ENCODE data around the gene ZNF518A. TPM values are rescaled to one million over a fixed set of nuclear protein-coding genes. Genes with fewer than 3 reads are reported as not detected.

Gene ZNF518A
- total and polyA plus RNA-seq, 10 of the 15 experiments (the other 5 are each of a cell fraction or from before 2014, with no cell fraction given): 3.7 to 24.4 (median 15.4) TPM

- Histone ChIP-seq H3K36me3 (ENCODE audit: control insufficient read depth in 2 of 2, insufficient read depth in 2 of 2, low read length in 1 of 2) (no peaks in the 10 kb centered on the region), H2AFZ (ENCODE audit: control insufficient read depth, low read depth, low read length) (peak overlapping the region; percentile 92), H3K79me2 (ENCODE audit: control insufficient read depth, insufficient read depth, low read length) (no peaks in the 10 kb centered on the region), H3K27ac (ENCODE audit: control insufficient read depth, insufficient read depth) (peak overlapping the region; percentile 95), H4K20me1 (ENCODE audit: control insufficient read depth, insufficient read depth) (no peaks in the 10 kb centered on the region), H3K9me3 (replicated peaks; ENCODE audit: control insufficient read depth, insufficient read depth, low read length) (no peaks in the 10 kb centered on the region; the same call in 2 of the 3 replicates), H3K4me3 (peak overlapping the region; percentile 79), H3K9ac (ENCODE audit: control insufficient read depth, insufficient read depth, low read length) (peak overlapping the region; percentile 86), H3K27me3 (replicated peaks in 1 of 2; ENCODE audit: control insufficient read depth in 2 of 2, insufficient read depth in 2 of 2, low read length in 1 of 2) (no peaks in the 10 kb centered on the region), H3K4me1 (ENCODE audit: control insufficient read depth, insufficient read depth, low read length) (0 out of 2 replicates have a peak, but pooled peaks cover 3% of the 10 kb centered on the region), H3K4me2 (ENCODE audit: control insufficient read depth, insufficient read depth) (peak overlapping the region; percentile 96)
- FAIRE-seq (peak; percentile 73), DNase-seq (ENCODE audit: low read depth, low spot score) (peak; percentile 84), ATAC-seq (peak; percentile 96)
- SMC1A ChIA-PET (ENCODE audit: uncharacterized antibody, unreplicated experiment): interaction anchor here (0.6 to 2.2 kb wide), 11 partner anchors 13 to 250 kb away, joined by 3 to 20 read pairs (median 4); partner anchors contain the start of gene ZNF518A
- BruUV-seq (replicated peaks): TSS peak; percentile 67
- in situ Hi-C loops (cut with MboI) (no loop called here), intact Hi-C loops (cut with micrococcal nuclease; ENCODE audit: unreplicated experiment) (loop anchor here (1.0 to 2.0 kb wide), 3 partner anchors 40 to 201 kb away; partner anchors contain the start of gene ZNF518A)
- RAD21 ChIA-PET (ENCODE audit: unreplicated experiment): interaction anchor here (0.7 to 3.2 kb wide), 10 partner anchors 13 to 396 kb away, joined by 3 to 27 read pairs (median 4); partner anchors contain the start of genes CCNJ, TCTN3 and ZNF518A
- CTCF ChIA-PET: interaction anchor here (0.6 to 2.5 kb wide), 9 partner anchors 35 to 396 kb away, joined by 3 to 21 read pairs (median 3); partner anchors contain the start of genes TCTN3 and ZNF518A
- WGBS (ENCODE audit: insufficient coverage, insufficient replicate concordance, low lambda C conversion rate, missing lambda C conversion rate): 1% methylated on average over 44 of the region's 47 CpGs
- POLR2A ChIA-PET: interaction anchor here (1.0 to 3.5 kb wide), 3 partner anchors 17 to 201 kb away, joined by 3 to 35 read pairs (median 3); partner anchors contain the start of gene ZNF518A
- TF ChIP-seq USF1 (IDR thresholded peaks at IDR 0.05; ENCODE audit: borderline replicate concordance, extremely low read length, insufficient read depth, low read depth, low read length) (no peak), RAD51 (IDR thresholded peaks at IDR 0.05) (no peak), HDAC6 (IDR thresholded peaks at IDR 0.05; ENCODE audit: unreplicated experiment) (no peak), BCL11A (IDR thresholded peaks at IDR 0.05; ENCODE audit: low read depth, low read length) (no peak), HDAC2 (IDR thresholded peaks at IDR 0.05) (no peak), NFYA (IDR thresholded peaks at IDR 0.05; ENCODE audit: borderline replicate concordance, low read depth, low read length) (no peak), TCF7 (IDR thresholded peaks at IDR 0.05; ENCODE audit: borderline replicate concordance) (0 out of 2 replicates have a peak, but pooled peaks have one; percentile 55), E2F4 (IDR thresholded peaks at IDR 0.05; ENCODE audit: low read depth, low read length) (peak; percentile 90), NRF1 (conservative IDR thresholded peaks at IDR 0.05; ENCODE audit: low read depth, low read length) (no peak), MTA3 (IDR thresholded peaks at IDR 0.05; ENCODE audit: borderline replicate concordance, low read length) (peak; percentile 84; the same call in 1 of the 2 replicates), HCFC1 (IDR thresholded peaks at IDR 0.05; ENCODE audit: low read length) (peak; percentile 70)
- TF ChIP-seq, protein P1, sequence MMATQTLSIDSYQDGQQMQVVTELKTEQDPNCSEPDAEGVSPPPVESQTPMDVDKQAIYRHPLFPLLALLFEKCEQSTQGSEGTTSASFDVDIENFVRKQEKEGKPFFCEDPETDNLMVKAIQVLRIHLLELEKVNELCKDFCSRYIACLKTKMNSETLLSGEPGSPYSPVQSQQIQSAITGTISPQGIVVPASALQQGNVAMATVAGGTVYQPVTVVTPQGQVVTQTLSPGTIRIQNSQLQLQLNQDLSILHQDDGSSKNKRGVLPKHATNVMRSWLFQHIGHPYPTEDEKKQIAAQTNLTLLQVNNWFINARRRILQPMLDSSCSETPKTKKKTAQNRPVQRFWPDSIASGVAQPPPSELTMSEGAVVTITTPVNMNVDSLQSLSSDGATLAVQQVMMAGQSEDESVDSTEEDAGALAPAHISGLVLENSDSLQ (IDR thresholded peaks at IDR 0.05): peak; percentile 74
- TF ChIP-seq, protein P2, sequence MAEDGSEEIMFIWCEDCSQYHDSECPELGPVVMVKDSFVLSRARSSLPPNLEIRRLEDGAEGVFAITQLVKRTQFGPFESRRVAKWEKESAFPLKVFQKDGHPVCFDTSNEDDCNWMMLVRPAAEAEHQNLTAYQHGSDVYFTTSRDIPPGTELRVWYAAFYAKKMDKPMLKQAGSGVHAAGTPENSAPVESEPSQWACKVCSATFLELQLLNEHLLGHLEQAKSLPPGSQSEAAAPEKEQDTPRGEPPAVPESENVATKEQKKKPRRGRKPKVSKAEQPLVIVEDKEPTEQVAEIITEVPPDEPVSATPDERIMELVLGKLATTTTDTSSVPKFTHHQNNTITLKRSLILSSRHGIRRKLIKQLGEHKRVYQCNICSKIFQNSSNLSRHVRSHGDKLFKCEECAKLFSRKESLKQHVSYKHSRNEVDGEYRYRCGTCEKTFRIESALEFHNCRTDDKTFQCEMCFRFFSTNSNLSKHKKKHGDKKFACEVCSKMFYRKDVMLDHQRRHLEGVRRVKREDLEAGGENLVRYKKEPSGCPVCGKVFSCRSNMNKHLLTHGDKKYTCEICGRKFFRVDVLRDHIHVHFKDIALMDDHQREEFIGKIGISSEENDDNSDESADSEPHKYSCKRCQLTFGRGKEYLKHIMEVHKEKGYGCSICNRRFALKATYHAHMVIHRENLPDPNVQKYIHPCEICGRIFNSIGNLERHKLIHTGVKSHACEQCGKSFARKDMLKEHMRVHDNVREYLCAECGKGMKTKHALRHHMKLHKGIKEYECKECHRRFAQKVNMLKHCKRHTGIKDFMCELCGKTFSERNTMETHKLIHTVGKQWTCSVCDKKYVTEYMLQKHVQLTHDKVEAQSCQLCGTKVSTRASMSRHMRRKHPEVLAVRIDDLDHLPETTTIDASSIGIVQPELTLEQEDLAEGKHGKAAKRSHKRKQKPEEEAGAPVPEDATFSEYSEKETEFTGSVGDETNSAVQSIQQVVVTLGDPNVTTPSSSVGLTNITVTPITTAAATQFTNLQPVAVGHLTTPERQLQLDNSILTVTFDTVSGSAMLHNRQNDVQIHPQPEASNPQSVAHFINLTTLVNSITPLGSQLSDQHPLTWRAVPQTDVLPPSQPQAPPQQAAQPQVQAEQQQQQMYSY (CRISPR knock-in tag; IDR thresholded peaks at IDR 0.05): no peak
- TF ChIP-seq, protein P3, sequence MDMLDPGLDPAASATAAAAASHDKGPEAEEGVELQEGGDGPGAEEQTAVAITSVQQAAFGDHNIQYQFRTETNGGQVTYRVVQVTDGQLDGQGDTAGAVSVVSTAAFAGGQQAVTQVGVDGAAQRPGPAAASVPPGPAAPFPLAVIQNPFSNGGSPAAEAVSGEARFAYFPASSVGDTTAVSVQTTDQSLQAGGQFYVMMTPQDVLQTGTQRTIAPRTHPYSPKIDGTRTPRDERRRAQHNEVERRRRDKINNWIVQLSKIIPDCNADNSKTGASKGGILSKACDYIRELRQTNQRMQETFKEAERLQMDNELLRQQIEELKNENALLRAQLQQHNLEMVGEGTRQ (IDR thresholded peaks at IDR 0.05; ENCODE audit: borderline replicate concordance, low read depth, low read length): no peak; the same call in 1 of the 2 replicates
These were observed 40.2 kb upstream of the ZNF518A start for GRCh38 chr10:96089670-96090462.

Data from GM12878 (cell line).